Activated CD8-positive, alpha-beta memory T cell treated with anti-CD3 and anti-CD28 coated beads for 24 hours (primary cell): ENCODE results near the gene SDCCAG8.

Experiments
- DNase-seq: peaks from one replicate; pipeline ENCODE4 v3.0.0-alpha.2; 2020

The SDCCAG8 gene

GRCh38 chr1:243254927-243255790 is 682 bp upstream of the SDCCAG8 start, which contains the start of gene CEP170:
Gene CEP170, minus strand, starts transcription at chr1:243255281. Its CDS starts 30,001 bp downstream, at chr1:243225280.
- peak; percentile 96 for DNase-seq

- no peak for DNase-seq
Observed at GRCh38 chr1:243256590-243256989, 749 bp downstream of the SDCCAG8 start.

DNA sequence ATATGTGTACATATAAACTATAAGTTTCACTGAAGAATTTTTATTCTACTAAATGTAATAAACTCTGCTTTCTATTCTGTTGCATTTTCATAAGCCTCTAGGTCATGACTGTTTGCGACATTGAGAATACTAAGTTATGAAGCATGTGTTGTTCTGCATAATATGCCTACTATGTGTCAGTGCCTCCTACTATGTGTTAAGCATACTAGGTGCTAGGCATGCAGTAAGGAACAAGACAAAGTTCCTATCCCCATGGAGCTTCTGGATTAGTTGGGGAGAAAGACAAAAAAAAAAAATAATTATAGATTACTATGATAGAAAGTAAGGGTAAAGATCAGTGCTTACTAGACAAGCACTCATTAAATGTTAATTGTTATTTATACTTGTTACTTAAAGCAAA is 1.3 kb downstream of the SDCCAG8 start:
- DNase-seq, result no peak

DNA sequence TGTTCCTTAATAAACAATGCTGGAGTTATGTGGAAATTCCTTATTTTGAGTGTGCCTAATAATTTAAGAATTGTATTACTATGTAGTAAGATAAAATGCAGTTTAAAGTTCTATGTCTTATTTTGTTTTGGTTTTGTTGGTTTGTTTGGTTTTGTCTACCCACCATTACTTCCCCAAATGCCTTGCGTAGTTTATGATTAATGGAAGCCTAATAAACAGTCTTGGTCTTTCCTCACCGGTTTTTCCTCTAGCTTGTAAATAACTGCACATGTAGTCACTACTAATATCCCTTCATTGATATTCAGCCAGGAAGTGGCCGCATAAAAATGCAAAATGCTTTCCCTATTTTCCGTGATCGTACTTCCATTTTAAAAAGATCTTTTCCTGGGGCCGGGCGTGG is 2.9 kb downstream of the SDCCAG8 start:
- DNase-seq, result no peak

GRCh38 chr1:243260221-243260880 is 4.5 kb downstream of the SDCCAG8 start:
- no peak for DNase-seq

DNA sequence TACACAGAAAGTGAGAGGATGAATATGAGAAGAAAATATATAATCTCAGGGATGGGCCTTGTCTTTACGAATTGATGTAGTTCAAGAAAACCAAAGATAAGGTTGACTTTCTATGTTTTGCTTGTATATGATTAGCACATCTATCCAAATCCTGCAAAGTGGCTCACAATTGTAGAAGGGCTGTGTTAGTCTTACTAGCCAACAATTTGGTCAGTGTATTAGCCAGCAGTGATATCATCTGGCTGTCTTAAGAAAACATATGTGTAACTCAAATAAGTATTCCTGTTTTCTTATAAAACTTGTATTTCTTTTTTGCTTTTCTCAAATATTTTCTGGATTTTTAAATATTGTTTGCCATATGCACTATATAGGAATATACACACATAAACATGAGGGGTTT is 5.5 kb downstream of the SDCCAG8 start:
- DNase-seq, result no peak

GRCh38 chr1:243264717-243265116 is 8.9 kb downstream of the SDCCAG8 start:
- no peak for DNase-seq

DNA sequence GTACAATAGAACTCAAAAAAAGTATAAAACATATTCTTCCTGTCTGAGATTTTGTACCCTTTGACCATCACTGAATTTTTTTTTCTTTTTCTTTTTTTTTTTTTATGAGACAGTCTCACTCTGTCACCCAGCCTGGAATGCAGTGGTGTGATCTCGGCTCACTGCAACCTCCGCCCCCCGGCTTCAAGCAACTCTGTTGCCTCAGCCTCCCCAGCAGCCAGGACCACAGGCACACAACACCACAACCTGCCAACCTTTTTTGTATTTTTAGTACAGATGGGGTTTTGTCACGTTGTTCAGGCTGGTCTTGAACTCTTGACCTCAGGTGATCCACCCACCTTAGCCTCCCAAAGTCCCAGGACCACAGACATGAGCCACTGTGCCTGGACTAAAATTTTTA is 10.4 kb downstream of the SDCCAG8 start:
- no peak for DNase-seq

- DNase-seq, result no peak
Observed at GRCh38 chr1:243267471-243267880, 11.6 kb downstream of the SDCCAG8 start.

GRCh38 chr1:243267914-243268653 is 12.2 kb downstream of the SDCCAG8 start:
- DNase-seq, result no peak

- DNase-seq, result no peak
Observed at GRCh38 chr1:243268751-243269460, 13.1 kb downstream of the SDCCAG8 start.

GRCh38 chr1:243269461-243269801 is 13.6 kb downstream of the SDCCAG8 start:
- DNase-seq, result no peak

GRCh38 chr1:243270097-243270864 is 14.4 kb downstream of the SDCCAG8 start:
- no peak for DNase-seq

DNA sequence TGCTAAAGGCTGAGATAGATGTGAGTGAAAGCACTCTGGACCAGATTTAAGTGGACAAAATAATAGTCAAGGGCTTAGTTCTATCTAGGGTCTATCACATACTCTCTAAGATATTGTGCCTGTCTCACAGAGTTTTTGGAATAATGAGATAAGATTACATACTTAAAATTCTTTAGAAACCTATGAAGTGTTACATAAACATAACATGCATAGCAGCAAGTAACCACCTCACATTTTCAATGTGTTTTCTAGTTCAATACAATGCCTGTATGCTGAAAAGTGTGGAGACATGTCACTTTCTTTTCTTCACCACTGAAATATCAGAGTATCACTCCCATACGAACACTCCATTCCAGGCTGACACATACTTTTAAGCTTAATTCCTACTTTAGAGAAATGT is 16.2 kb downstream of the SDCCAG8 start:
- DNase-seq, result no peak

DNA sequence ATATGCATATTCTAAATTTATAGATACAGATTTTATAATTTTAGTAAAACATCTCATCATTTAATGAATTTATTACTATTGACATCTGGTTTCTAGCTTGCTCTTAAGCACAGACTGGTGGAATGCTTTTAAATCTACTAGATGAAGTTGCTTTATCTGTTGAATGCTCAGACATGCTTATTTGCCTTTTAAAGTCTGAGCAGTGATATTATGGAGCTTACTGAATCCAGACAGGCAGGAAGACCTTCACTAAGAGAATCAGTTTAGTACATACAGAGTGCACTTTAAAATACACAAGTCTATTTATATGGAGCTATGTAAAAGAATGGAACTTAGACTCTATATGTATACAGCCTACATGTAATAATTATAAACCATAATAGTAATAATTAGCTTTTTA is 16.6 kb downstream of the SDCCAG8 start:
- no peak for DNase-seq

DNA sequence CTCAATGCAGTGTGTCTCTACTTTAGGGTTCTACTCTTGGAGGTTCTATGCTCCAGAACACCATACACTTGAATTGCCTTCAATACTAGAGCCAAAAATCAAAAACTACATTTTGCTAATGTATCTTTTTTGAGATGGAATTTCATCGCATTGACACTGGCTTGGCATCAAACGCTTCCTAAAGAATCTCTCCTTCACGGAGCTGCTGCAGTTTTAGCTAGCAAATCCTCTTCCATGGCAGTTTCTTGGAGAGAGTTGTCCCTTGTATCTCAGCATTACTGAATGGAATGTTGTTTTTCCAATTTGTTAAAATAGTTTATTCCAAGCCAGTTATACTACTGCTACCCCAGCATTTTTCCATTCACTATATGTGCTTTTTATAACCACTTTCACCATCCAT is 17.7 kb downstream of the SDCCAG8 start:
- DNase-seq, result no peak

DNA sequence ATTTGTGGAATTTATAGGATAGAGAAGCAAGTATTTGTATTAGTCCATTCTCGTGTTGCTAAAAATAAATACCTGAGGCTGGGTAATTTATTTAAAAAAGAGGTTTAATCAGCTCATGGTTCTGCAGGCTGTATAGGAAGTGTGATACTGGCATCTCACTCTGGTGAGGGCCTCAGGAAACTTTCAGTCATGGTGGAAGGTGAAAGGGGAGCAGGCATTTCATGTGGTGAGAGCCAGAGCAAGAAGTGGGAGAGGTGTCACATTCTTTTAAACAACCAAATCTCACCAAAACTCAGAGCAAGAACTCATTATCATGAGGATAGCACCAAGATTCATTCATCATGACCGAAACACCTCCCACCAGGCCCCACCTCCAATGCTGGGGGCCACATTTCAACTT is 18.1 kb downstream of the SDCCAG8 start:
- no peak for DNase-seq

GRCh38 chr1:243275316-243275715 is 19.5 kb downstream of the SDCCAG8 start:
- no peak for DNase-seq

- DNase-seq, result no peak
Observed at GRCh38 chr1:243280571-243281129, 24.8 kb downstream of the SDCCAG8 start.

- no peak for DNase-seq
Observed at GRCh38 chr1:243281672-243282071, 25.8 kb downstream of the SDCCAG8 start.

GRCh38 chr1:243286409-243287122 is 30.7 kb downstream of the SDCCAG8 start:
- no peak for DNase-seq
